LNCAP (cell line): ENCODE results near the gene FOXJ1.

Source experiments
- CTCF ChIP-seq: fragments of 450-650 bp; IDR thresholded peaks from 2 replicates; pipeline ENCODE4 v1.5.1; 2017; ENCODE audit warnings: mild to moderate bottlenecking

Gene FOXJ1

GRCh38 chr17:76157759-76158158, 16.7 kb upstream of the FOXJ1 start:
- TF ChIP-seq CTCF, result no peak

- TF ChIP-seq CTCF, result no peak
Measured at GRCh38 chr17:76156662-76156991, 15.6 kb upstream of the FOXJ1 start.

DNA sequence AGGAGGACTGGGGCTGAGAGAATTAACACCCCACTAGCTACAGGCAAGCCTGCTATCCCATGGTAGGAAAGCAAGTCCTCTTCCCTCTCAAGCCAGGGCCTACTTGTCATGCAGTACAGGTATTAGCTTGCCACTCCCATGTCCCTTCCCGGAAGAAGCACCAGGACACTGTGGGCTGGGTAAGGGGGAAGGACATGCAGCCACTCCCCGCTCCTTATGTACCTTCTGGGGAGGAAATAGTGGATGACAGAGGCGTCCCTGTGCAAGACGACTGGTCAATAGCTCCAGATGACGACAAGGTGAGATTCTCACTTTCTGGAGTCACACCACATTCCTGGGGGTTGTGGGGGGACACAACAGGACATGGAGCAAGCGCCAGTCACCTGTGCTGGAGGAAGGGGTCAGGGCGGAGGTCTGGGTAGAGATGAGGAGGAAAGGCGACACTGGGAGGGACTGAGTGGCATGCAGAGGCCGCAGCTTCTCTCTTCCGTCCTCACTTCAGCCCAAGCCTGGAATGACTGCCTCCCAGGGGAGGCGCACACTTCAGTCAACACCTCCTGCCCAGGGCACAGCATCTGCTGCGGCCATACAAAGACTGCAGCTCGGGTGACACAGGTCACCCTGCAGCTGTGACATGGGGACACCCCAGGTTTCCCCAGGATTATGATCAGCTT, 15.1 kb upstream of the FOXJ1 start:
- TF ChIP-seq CTCF, result no peak

GRCh38 chr17:76154936-76155845, 14.1 kb upstream of the FOXJ1 start:
- TF ChIP-seq CTCF, result no peak

GRCh38 chr17:76154292-76154691, 13.2 kb upstream of the FOXJ1 start:
- TF ChIP-seq CTCF, result no peak

- no peak for TF ChIP-seq CTCF
Measured at GRCh38 chr17:76153640-76154039, 12.6 kb upstream of the FOXJ1 start.

DNA sequence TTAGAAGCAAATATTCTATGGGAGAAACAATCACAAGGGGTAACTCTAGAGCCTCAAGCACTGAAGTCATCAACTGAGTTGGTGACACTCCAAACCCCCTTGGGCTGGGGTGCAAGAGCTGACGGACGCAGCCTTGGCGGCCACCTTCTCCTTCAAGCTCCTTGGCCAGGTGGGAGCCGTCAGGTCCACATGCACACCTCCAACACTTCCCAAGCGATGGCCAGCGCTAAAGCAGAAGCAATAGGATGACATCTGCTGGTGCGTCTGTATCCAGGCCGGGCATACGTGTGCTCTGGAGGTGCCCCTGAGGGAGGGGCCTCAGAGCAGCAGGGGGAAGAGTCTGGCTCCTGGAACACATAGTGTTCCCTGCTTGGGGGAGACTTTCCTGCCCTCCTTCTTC, 12.2 kb upstream of the FOXJ1 start:
- TF ChIP-seq CTCF, result no peak
